Measurements from ENCODE around the gene PAPOLG.
"Not testable (repeated sequence)": the region's sequence is repeated elsewhere in the genome, so short reads cannot be mapped to it uniquely, and the experiment has no call there.

The PAPOLG gene

GRCh38 chr2:60823694-60824305 is 67.7 kb downstream of the PAPOLG start:
- no peak for DNase-seq (ENCODE audit: low spot score)

DNA sequence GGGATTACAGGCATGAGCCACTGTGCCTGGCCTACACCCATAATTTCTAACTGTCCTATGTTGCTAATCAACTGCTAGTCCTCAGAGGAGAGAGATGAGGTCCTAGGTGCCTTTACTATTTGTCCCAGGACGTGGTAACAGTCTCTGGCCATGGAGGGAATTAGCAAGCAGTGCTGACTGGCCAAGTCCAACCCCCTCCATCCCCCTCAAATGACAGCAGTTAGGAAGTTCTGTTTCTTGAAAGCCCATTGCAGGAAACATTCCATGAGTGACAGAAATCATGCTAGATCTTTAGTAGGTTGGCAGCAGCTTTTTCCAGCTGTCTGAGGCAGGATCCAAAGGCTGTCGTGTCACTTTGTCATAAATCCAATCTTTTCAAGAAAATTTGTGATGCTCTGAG is 69.6 kb downstream of the PAPOLG start:
- no peak for DNase-seq (ENCODE audit: low spot score)

GRCh38 chr2:60826111-60826510 is 70.0 kb downstream of the PAPOLG start:
- DNase-seq (ENCODE audit: low spot score), result no peak

- DNase-seq (ENCODE audit: low spot score), result not testable (repeated sequence)
Measured at GRCh38 chr2:60826860-60827259, 70.8 kb downstream of the PAPOLG start.

- DNase-seq (ENCODE audit: low spot score), result no peak
Measured at GRCh38 chr2:60827369-60827768, 71.3 kb downstream of the PAPOLG start.

GRCh38 chr2:60830991-60831390 is 74.9 kb downstream of the PAPOLG start:
- no peak for DNase-seq (ENCODE audit: low spot score)

DNA sequence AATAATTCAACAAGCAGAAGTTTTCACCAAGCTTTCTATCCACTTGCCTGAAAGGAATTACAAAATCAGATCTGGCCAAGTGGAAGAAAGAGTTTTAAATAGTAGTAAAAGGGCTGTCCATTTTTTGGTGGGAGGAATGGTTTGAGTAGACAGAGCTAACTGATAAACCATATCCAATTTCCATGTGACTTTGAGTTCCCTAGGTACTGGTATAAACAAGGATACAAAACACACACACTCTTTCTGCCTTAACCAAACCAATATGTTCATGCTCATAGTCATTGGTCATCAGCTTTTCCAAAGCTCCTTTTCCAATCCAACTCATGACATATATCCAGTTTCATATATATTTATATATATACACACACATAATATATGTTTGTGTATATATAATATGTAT is 75.9 kb downstream of the PAPOLG start:
- no peak for DNase-seq (ENCODE audit: low spot score)

DNA sequence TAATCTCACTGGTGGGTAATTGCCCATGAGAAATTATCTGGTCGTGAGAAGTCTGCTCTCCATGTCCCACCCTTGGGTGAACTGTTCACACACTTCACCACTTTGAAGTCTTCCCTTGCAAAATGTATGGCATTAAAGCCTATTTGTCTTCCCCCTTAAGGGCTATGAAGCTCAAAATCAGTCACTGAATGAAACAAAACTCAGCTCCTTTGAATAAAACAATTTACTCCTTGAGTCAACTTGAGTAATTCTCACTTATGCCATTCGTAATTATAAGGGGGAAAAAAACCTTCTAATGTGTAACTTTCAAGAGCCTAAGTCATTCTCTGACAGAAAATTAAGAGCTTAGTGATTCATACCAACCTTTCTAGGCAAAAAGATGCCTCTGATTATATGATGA is 76.6 kb downstream of the PAPOLG start:
- DNase-seq (ENCODE audit: low spot score), result no peak

DNA sequence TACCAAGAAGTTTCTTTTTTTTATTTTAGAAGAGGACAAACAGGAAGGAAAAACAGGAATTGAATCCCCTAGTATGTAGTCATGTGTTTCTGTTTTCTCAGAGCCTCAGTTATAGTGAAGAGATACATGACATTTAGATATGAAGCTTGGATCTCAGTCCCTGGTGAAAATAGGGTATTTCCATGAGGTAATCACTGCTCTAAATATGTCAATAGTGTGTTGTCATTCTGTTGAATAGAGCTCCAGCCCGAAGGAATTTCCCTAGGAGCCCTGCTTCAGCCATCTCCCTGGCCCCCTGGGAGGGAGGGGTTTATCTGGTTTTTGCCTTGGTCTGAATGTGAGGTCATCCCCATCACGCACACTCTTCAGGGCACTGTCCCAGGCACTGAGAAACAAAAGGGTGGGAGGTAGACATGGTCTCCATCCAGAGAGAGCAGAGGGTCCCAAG is 78.2 kb downstream of the PAPOLG start:
- no peak for DNase-seq (ENCODE audit: low spot score)

DNA sequence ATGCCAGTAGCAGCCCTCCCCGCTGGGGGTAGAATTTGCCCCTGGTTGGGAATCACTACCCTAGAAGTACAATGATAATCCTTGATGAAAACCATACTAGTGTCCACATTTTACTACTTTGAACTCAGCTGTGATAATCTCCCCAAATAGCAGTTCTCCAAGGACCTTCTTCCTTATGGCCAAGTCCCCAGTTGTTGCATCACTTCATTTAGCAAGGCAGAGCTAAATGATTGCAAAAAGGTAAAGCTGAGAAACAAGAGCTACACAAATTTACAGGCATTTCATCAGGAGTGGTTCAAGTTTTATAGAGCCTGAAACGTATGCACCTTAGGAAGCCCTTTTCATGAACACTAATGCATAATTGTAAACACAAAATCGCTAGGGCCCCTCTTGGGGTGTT is 80.4 kb downstream of the PAPOLG start:
- no peak for DNase-seq (ENCODE audit: low spot score)

- DNase-seq (ENCODE audit: low spot score), result no peak
Measured at GRCh38 chr2:60837123-60837522, 81.1 kb downstream of the PAPOLG start.

- no peak for DNase-seq (ENCODE audit: low spot score)
Measured at GRCh38 chr2:60838481-60838880, 82.4 kb downstream of the PAPOLG start.

GRCh38 chr2:60839126-60839813 is 83.2 kb downstream of the PAPOLG start:
- no peak for DNase-seq (ENCODE audit: low spot score)

GRCh38 chr2:60840880-60841279 is 84.8 kb downstream of the PAPOLG start:
- no peak for DNase-seq (ENCODE audit: low spot score)

DNA sequence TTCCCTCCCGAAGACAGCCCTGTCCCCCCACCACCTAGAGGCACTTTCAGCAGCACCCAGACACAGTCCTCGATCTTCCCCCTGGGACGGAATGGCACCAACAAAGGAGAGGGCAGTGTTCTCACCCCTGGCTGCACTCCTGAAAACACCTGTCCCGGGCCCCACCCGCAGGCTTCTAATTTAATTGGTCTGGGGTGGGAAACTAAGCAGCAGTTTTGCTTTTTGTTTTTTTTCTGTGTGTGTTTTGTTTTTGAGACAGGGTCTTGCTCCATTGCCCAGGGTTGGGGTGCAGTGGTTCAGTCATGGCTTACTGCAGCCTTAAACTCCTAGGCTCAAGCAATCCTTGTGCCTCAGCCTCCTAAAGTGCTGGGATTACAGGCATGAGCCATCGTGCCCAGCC is 86.9 kb downstream of the PAPOLG start:
- no peak for DNase-seq (ENCODE audit: low spot score)

GRCh38 chr2:60844105-60844504 is 88.0 kb downstream of the PAPOLG start:
- DNase-seq (ENCODE audit: low spot score), result no peak

DNA sequence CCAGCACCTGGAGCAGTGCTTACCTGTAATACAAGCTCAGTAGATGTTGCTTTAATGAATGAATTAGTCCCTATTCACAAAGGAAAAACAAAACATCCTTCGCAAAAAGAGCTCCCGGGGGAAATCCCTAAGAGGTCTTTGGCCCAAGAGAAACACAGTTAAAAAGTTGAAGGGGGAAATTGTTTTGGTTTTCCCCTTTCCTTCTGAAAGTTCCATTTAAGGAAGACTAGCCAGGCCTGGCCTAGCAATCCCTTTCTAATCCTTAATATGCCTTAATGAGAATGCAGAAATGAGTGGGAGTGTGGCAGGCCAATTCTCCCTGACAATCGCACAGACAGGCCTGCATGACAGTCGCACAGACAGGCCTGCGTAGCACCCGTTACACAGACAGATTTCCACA is 91.8 kb downstream of the PAPOLG start:
- DNase-seq (ENCODE audit: low spot score), result no peak
